Measurements from ENCODE around the gene HIPK2. TPM values are rescaled to one million over a fixed set of nuclear protein-coding genes. Genes with fewer than 3 reads are reported as not detected.

HIPK2 gene
- total and polyA plus RNA-seq, 2 of the 4 experiments (the other 2 are of a cell fraction), result 22.0 to 27.1 TPM

GRCh38 chr7:139680676-139681462 is 96.9 kb downstream of the HIPK2 start (continued):
- TF ChIP-seq, protein P1, sequence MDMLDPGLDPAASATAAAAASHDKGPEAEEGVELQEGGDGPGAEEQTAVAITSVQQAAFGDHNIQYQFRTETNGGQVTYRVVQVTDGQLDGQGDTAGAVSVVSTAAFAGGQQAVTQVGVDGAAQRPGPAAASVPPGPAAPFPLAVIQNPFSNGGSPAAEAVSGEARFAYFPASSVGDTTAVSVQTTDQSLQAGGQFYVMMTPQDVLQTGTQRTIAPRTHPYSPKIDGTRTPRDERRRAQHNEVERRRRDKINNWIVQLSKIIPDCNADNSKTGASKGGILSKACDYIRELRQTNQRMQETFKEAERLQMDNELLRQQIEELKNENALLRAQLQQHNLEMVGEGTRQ (IDR thresholded peaks at IDR 0.05; ENCODE audit: low read depth, low read length), result no peak

Measured in IMR-90 (cell line).